ENCODE results near the gene WDR33. TPM values are rescaled to one million over a fixed set of nuclear protein-coding genes. Genes with fewer than 3 reads are reported as not detected.

The WDR33 gene
- total and polyA plus RNA-seq, 9 of the 15 experiments (the other 6 are each of a cell fraction or from before 2014, with no cell fraction given), result 24.2 to 57.4 (median 38.4) TPM

- Histone ChIP-seq H3K9me1 (ENCODE audit: control insufficient read depth, insufficient read depth, low read length) (no peaks in the 10 kb centered on the region), H3K27me3 (ENCODE audit: control insufficient read depth in 2 of 2, insufficient read depth in 2 of 2, low read length in 2 of 2) (peaks cover 38 to 48% of the 10 kb centered on the region in 2 experiments), H4K20me1 (replicated peaks; ENCODE audit: control insufficient read depth, insufficient read depth, low read length) (no peaks in the 10 kb centered on the region; the same call in 1 of the 2 replicates), H3K9me3 (replicated peaks; ENCODE audit: control insufficient read depth, insufficient read depth, low read depth, low read length) (no peaks in the 10 kb centered on the region; the same call in 1 of the 2 replicates), H3K4me2 (ENCODE audit: insufficient read depth, low read length) (no peak overlapping the region), H3K9ac (ENCODE audit: insufficient read depth in 1 of 2, low read depth in 2 of 2, low read length in 2 of 2) (no peak overlapping the region; a peak in 1 of 4 replicates), H3K4me3 (no peak overlapping the region), H3K36me3 (ENCODE audit: control insufficient read depth, insufficient read depth, low read length) (no peaks in the 10 kb centered on the region), H3K27ac (ENCODE audit: extremely low read depth, low read depth, low read length) (no peak overlapping the region), H2AFZ (ENCODE audit: low read depth, low read length) (no peak overlapping the region), H3K4me1 (replicated peaks in 1 of 2; ENCODE audit: control insufficient read depth in 2 of 2, insufficient read depth in 2 of 2, low read length in 2 of 2) (peaks cover 2 to 8% of the 10 kb centered on the region in 2 experiments; a peak in 3 of 5 replicates), H3K79me2 (ENCODE audit: control insufficient read depth, insufficient read depth, low read length) (no peaks in the 10 kb centered on the region)
- intact Hi-C loops (cut with micrococcal nuclease), result no loop called here
- no peak for DNase-seq (ENCODE audit: extremely low read depth in 1 of 4, low spot score in 3 of 4)
- CTCF ChIA-PET (ENCODE audit: low intra/inter-chr PET ratio), result no interaction called here
- 5% methylated on average over 57 of the region's 69 CpGs for WGBS (ENCODE audit: insufficient coverage, low coverage, missing lambda C conversion rate)
- FAIRE-seq, result no peak
- POLR2A ChIA-PET, result interaction anchor here (1.5 kb wide), 1 partner anchor 12 kb away, joined by 3 read pairs; no protein-coding TSS in a partner anchor
- BruUV-seq (replicated peaks), result no TSS peak
- ATAC-seq, result no peak
- TF ChIP-seq ZNF584 (CRISPR knock-in tag; IDR thresholded peaks at IDR 0.05; ENCODE audit: low read depth), result no peak
- TF ChIP-seq SNRNP70 (optimal IDR thresholded peaks at IDR 0.05; ENCODE audit: low read depth, low read length), result no peak
- TF ChIP-seq ELF1 (tag; IDR thresholded peaks at IDR 0.05), result no peak
- no peak for TF ChIP-seq ZNF586 (CRISPR knock-in tag; conservative IDR thresholded peaks at IDR 0.05)
- TF ChIP-seq ZNF133 (CRISPR knock-in tag; IDR thresholded peaks at IDR 0.05), result no peak
- peak; percentile 50; the same call in 1 of the 2 replicates for TF ChIP-seq EZH2 (IDR thresholded peaks at IDR 0.05; ENCODE audit: borderline replicate concordance, low read depth, low read length)
- in situ Hi-C loops (cut with MboI), result no loop called here
These were observed 146.7 kb downstream of the WDR33 start for GRCh38 chr2:127664065-127664894.
